Endothelial cell of umbilical vein (primary cell): ENCODE data around the gene COA4. TPM values are rescaled to one million over a fixed set of nuclear protein-coding genes. Genes with fewer than 3 reads are reported as not detected.

ENCODE experiments used
- BruUV-seq: library from RNA; stranded (reverse); fragments of 400-500 nt; replicated peaks from 2 replicates; lab custom pipeline; 2021; lab: Mats Ljungman, UMichigan
- CTCF ChIA-PET: fragments of 300-600, 350-600 bp; sonication (Branson Sonifier 250); formaldehyde crosslinking; loops from one replicate; lab custom pipeline; 2021; ENCODE audit warnings: antibody characterized with exemption, inconsistent platforms; lab: Charles Lee
- POLR2A ChIA-PET: fragments of 300-600, 350-600 bp; sonication (Branson Sonifier 250); formaldehyde crosslinking; loops from one replicate; lab custom pipeline; 2021; ENCODE audit warnings: antibody characterized with exemption, inconsistent platforms; lab: Charles Lee
- DNase-seq: peaks from one replicate; pipeline ENCODE4 v3.0.0-alpha.2; 2011; ENCODE audit warnings: low read depth, low spot score
- FAIRE-seq: peaks from 2 replicates; lab custom pipeline; 2011; peaks lifted over from hg19 to GRCh38; lab: Jason Lieb, UNC
- H2AFZ ChIP-seq: 2 replicates; pipeline ENCODE4 v1.6.0; 2012; ENCODE audit warnings: low read depth, low read length, control low read depth, inconsistent platforms
- H3K27ac ChIP-seq: 2 replicates; pipeline ENCODE4 v1.5.1; 2011; ENCODE audit warnings: low read depth, mild to moderate bottlenecking, control low read depth, low read length, moderate library complexity; ENCODE audit not compliant: insufficient read depth
- H3K27me3 ChIP-seq, 2 experiments: 2 replicates each; pipeline versions ENCODE4 v1.6.0 to v1.6.1; 2011; ENCODE audit warnings: low read length in 2 of 2, mixed read lengths in 1 of 2; ENCODE audit not compliant: control insufficient read depth in 2 of 2, insufficient read depth in 2 of 2
- H3K36me3 ChIP-seq, 2 experiments: 2 replicates in 1 of 2; 3 replicates in 1 of 2; pipeline ENCODE4 v1.5.1; 2011; ENCODE audit warnings: low read length in 2 of 2, mild to moderate bottlenecking in 1 of 2, moderate library complexity in 1 of 2; ENCODE audit not compliant: control insufficient read depth in 2 of 2, insufficient read depth in 2 of 2; ENCODE audit errors: extremely low read depth in 1 of 2
- H3K4me1 ChIP-seq: 3 replicates; pipeline ENCODE4 v1.5.1; 2011; ENCODE audit warnings: mild to moderate bottlenecking, low read length; ENCODE audit not compliant: control insufficient read depth, insufficient read depth; ENCODE audit errors: extremely low read depth
- H3K4me2 ChIP-seq: 2 replicates; pipeline ENCODE4 v1.6.1; 2011; ENCODE audit warnings: low read length, control low read depth, mixed read lengths; ENCODE audit not compliant: insufficient read depth
- H3K4me3 ChIP-seq, 3 experiments: fragments of 200-600 bp in 1 of 3; sonication (generic), shearing (Covaris generic) in 1 of 3; replicated peaks in 1 of 3; 2 replicates each; pipeline ENCODE4 v1.5.1; 2011 to 2016; ENCODE audit warnings: control low read depth in 3 of 3, low read length in 3 of 3, mild to moderate bottlenecking in 2 of 3, inconsistent platforms in 1 of 3, low read depth in 1 of 3, moderate library complexity in 1 of 3; ENCODE audit not compliant: insufficient read depth in 1 of 3
- H3K79me2 ChIP-seq: 2 replicates; pipeline ENCODE4 v1.6.0; 2012; ENCODE audit warnings: low read length, inconsistent platforms; ENCODE audit not compliant: control insufficient read depth, insufficient read depth
- H3K9ac ChIP-seq: replicated peaks from 2 replicates; pipeline ENCODE3; 2011; ENCODE audit warnings: low read length, control low read depth; ENCODE audit not compliant: insufficient read depth; ENCODE audit errors: extremely low read depth
- H3K9me1 ChIP-seq: replicated peaks from 3 replicates; pipeline ENCODE4 v1.6.0; 2011; ENCODE audit warnings: mild to moderate bottlenecking, low read length; ENCODE audit not compliant: control insufficient read depth, insufficient read depth; ENCODE audit errors: extremely low read depth
- H3K9me3 ChIP-seq: replicated peaks from 2 replicates; pipeline ENCODE4 v1.5.1; 2012; ENCODE audit warnings: low read length, inconsistent platforms; ENCODE audit not compliant: control insufficient read depth, insufficient read depth
- H4K20me1 ChIP-seq: replicated peaks from 2 replicates; pipeline ENCODE3; 2011; ENCODE audit warnings: mild to moderate bottlenecking, low read length; ENCODE audit not compliant: control insufficient read depth, insufficient read depth; ENCODE audit errors: extremely low read depth
- EZH2 ChIP-seq: IDR thresholded peaks from 2 replicates; pipeline ENCODE4 v1.6.1; 2012; ENCODE audit warnings: borderline replicate concordance, low read depth, mild to moderate bottlenecking, moderate library complexity, low read length, inconsistent platforms; ENCODE audit not compliant: severe bottlenecking
- FOS ChIP-seq: IDR thresholded peaks from 2 replicates; pipeline ENCODE4 v1.6.1; 2011; ENCODE audit warnings: mild to moderate bottlenecking, low read length, moderate library complexity, borderline replicate concordance; ENCODE audit not compliant: insufficient read depth
- GATA2 ChIP-seq: IDR thresholded peaks from 2 replicates; pipeline ENCODE4 v1.7.0; 2011; ENCODE audit warnings: low read depth, mild to moderate bottlenecking, moderate library complexity, mixed read lengths, low read length; ENCODE audit not compliant: insufficient read length, insufficient read depth
- JUN ChIP-seq: IDR thresholded peaks from 2 replicates; pipeline ENCODE4 v1.6.1; 2011; ENCODE audit warnings: borderline replicate concordance, low read depth; ENCODE audit not compliant: insufficient read length, insufficient read depth
- MYC ChIP-seq: IDR thresholded peaks from one replicate; pipeline ENCODE4 v1.6.1; 2011; ENCODE audit warnings: mild to moderate bottlenecking, low read depth, low read length
- POLR2A ChIP-seq: IDR thresholded peaks from 2 replicates; pipeline ENCODE4 v1.6.1; 2012; ENCODE audit warnings: low read depth, mild to moderate bottlenecking, control low read depth, low read length
- POLR2AphosphoS5 ChIP-seq: IDR thresholded peaks from 2 replicates; pipeline ENCODE4 v1.6.1; 2012; ENCODE audit warnings: low read depth, mild to moderate bottlenecking, control low read depth, low read length, moderate library complexity; ENCODE audit not compliant: insufficient read depth
- dilution Hi-C: fragments of 300-500 bp; cut with MboI; formaldehyde crosslinking; loops from one replicate; pipeline ENCODE4 v1.15.0; 2019; ENCODE audit warnings: low sequenced_read_pairs; ENCODE audit not compliant: extremely low pct_ligation_motif_present
- intact Hi-C: fragments of 100-400 bp; cut with micrococcal nuclease; formaldehyde crosslinking; loops from one replicate; pipeline ENCODE4 v1.10.0; 2022
- polyA plus RNA-seq, 4 experiments: library from polyadenylated mRNA; depleted of rRNA in 3 of 4; stranded (reverse) in 3 of 4; unstranded in 1 of 4; fragments of >200 nt; gene quantifications; 2 replicates each; pipeline versions ENCODE4 v1.2.1 to v1.2.3, GENCODE V29; 2011 to 2012; ENCODE audit warnings: missing spikeins in 1 of 4
- total RNA-seq: library from RNA; stranded (reverse); gene quantifications from 2 replicates; pipeline ENCODE4 v1.2.3, GENCODE V29; 2021
- TF ChIP-seq, protein P1 (sequence below), 2 donors: IDR thresholded peaks; 1 replicate in 1 of 2; 2 replicates in 1 of 2; pipeline ENCODE4 v1.5.1; 2011; ENCODE audit warnings: low read length in 2 of 2, mild to moderate bottlenecking in 2 of 2, moderate library complexity in 2 of 2, control low read depth in 1 of 2, inconsistent platforms in 1 of 2, low read depth in 1 of 2; ENCODE audit not compliant: insufficient read depth in 1 of 2; ENCODE audit errors: extremely low read depth in 1 of 2
- TF ChIP-seq, protein P2 (sequence below): IDR thresholded peaks from 2 replicates; pipeline ENCODE4 v1.6.1; 2011; ENCODE audit not compliant: insufficient read depth, insufficient read length

COA4 gene
- total and polyA plus RNA-seq, 2 donors (not counting 3 experiments of a cell fraction or from before 2014, with no cell fraction given): 58.1 to 120 TPM

DNA sequence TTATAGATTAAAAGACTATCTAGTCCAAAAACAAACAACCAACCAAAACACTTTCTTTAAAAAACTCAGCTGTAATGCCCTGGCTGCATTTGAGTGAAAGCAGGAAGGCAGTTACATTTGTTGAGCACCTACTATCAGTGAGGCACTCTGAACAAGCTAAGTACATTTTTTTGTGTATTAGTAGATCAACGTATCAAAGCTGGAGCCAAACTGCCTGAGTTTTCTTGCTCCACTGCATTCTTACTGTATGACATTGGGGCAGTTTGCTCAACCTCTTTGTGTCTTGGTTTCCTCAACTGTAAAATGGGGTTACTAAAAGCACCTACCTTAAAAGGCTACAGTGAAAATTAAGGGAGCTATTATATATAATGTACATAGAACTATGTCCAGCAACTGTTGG, 22.0 kb downstream of the COA4 start:
- Histone ChIP-seq H3K9me3 (no peaks in the 10 kb centered on the region), H4K20me1 (no peaks in the 10 kb centered on the region), H3K27ac (no peak overlapping the region), H3K4me1 (no peaks in the 10 kb centered on the region), H3K4me3 (no peak overlapping the region), H3K9ac (no peak overlapping the region), H3K9me1 (no peaks in the 10 kb centered on the region), H2AFZ (no peak overlapping the region), H3K79me2 (no peaks in the 10 kb centered on the region), H3K4me2 (no peak overlapping the region), H3K36me3 (no peaks in the 10 kb centered on the region), H3K27me3 (no peaks in the 10 kb centered on the region)
- CTCF ChIA-PET: interaction anchor here (0.6 to 1.2 kb wide), 4 partner anchors 9 to 47 kb away, joined by 3 to 4 read pairs (median 4); no protein-coding TSS in a partner anchor
- TF ChIP-seq EZH2 (no peak), POLR2AphosphoS5 (no peak), POLR2A (no peak), MYC (no peak), FOS (no peak), GATA2 (no peak), JUN (no peak)
- TF ChIP-seq, protein P1, sequence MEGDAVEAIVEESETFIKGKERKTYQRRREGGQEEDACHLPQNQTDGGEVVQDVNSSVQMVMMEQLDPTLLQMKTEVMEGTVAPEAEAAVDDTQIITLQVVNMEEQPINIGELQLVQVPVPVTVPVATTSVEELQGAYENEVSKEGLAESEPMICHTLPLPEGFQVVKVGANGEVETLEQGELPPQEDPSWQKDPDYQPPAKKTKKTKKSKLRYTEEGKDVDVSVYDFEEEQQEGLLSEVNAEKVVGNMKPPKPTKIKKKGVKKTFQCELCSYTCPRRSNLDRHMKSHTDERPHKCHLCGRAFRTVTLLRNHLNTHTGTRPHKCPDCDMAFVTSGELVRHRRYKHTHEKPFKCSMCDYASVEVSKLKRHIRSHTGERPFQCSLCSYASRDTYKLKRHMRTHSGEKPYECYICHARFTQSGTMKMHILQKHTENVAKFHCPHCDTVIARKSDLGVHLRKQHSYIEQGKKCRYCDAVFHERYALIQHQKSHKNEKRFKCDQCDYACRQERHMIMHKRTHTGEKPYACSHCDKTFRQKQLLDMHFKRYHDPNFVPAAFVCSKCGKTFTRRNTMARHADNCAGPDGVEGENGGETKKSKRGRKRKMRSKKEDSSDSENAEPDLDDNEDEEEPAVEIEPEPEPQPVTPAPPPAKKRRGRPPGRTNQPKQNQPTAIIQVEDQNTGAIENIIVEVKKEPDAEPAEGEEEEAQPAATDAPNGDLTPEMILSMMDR (IDR thresholded peaks at IDR 0.05; ENCODE audit: extremely low read depth in 1 of 2, insufficient read depth in 1 of 2, low read depth in 1 of 2, low read length in 2 of 2): no peak
- TF ChIP-seq, protein P2, sequence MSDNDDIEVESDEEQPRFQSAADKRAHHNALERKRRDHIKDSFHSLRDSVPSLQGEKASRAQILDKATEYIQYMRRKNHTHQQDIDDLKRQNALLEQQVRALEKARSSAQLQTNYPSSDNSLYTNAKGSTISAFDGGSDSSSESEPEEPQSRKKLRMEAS: no peak
- FAIRE-seq (no peak), DNase-seq (no peak)
- dilution Hi-C loops: no loop called here
- no TSS peak for BruUV-seq
- intact Hi-C loops: no loop called here
- POLR2A ChIA-PET: no interaction called here
